Measurements from ENCODE around the gene MCM9.

GRCh38 chr6:118968416-118968815 is 33.5 kb upstream of the MCM9 start:
- TF ChIP-seq, protein P1, sequence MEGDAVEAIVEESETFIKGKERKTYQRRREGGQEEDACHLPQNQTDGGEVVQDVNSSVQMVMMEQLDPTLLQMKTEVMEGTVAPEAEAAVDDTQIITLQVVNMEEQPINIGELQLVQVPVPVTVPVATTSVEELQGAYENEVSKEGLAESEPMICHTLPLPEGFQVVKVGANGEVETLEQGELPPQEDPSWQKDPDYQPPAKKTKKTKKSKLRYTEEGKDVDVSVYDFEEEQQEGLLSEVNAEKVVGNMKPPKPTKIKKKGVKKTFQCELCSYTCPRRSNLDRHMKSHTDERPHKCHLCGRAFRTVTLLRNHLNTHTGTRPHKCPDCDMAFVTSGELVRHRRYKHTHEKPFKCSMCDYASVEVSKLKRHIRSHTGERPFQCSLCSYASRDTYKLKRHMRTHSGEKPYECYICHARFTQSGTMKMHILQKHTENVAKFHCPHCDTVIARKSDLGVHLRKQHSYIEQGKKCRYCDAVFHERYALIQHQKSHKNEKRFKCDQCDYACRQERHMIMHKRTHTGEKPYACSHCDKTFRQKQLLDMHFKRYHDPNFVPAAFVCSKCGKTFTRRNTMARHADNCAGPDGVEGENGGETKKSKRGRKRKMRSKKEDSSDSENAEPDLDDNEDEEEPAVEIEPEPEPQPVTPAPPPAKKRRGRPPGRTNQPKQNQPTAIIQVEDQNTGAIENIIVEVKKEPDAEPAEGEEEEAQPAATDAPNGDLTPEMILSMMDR (conservative IDR thresholded peaks at IDR 0.05; ENCODE audit: low read depth, low read length), result peak; percentile 14; the same call in 1 of the 2 replicates
- TF ChIP-seq MAFK (IDR thresholded peaks at IDR 0.05; ENCODE audit: low read depth, low read length), result no peak
- TF ChIP-seq POLR2A (IDR thresholded peaks at IDR 0.05; ENCODE audit: low read depth, low read length), result no peak
- no peak for TF ChIP-seq FOS (IDR thresholded peaks at IDR 0.05; ENCODE audit: low read depth, low read length)
- TF ChIP-seq RCOR1 (IDR thresholded peaks at IDR 0.05; ENCODE audit: insufficient replicate concordance, low read length), result no peak
- no peak for TF ChIP-seq BHLHE40 (IDR thresholded peaks at IDR 0.05; ENCODE audit: low read depth, low read length)
- TF ChIP-seq NFE2L2 (IDR thresholded peaks at IDR 0.05; ENCODE audit: low read depth, low read length), result no peak
- no peak for TF ChIP-seq MXI1 (IDR thresholded peaks at IDR 0.05; ENCODE audit: borderline replicate concordance, low read depth, low read length)
- no peak for TF ChIP-seq CEBPB (IDR thresholded peaks at IDR 0.05; ENCODE audit: low read depth, low read length)
- no peak for TF ChIP-seq USF2 (IDR thresholded peaks at IDR 0.05; ENCODE audit: low read depth, low read length)

Measured in IMR-90 (cell line).